Gastrocnemius medialis (tissue), 4 donors: ENCODE data around the gene ATG14.

Experiments used
- POLR2A ChIP-seq, 2 donors: fragments of 450-650 bp; IDR thresholded peaks; one replicate each; pipeline ENCODE4 v1.6.1; 2017; ENCODE audit warnings: antibody characterized with exemption in 2 of 2, mild to moderate bottlenecking in 2 of 2, moderate library complexity in 2 of 2
- TF ChIP-seq, protein P1 (sequence below), 5 experiments: fragments of 450-650 bp in 3 of 5; fragments of 200-600 bp in 2 of 5; sonication (generic) in 2 of 5; IDR thresholded peaks in 4 of 5; conservative IDR thresholded peaks in 1 of 5; 1 replicate in 4 of 5; 2 replicates in 1 of 5; pipeline ENCODE4 v1.5.1; 2016 to 2019; ENCODE audit warnings: antibody characterized with exemption in 5 of 5, mild to moderate bottlenecking in 3 of 5, moderate library complexity in 3 of 5

- TF ChIP-seq, protein P1, sequence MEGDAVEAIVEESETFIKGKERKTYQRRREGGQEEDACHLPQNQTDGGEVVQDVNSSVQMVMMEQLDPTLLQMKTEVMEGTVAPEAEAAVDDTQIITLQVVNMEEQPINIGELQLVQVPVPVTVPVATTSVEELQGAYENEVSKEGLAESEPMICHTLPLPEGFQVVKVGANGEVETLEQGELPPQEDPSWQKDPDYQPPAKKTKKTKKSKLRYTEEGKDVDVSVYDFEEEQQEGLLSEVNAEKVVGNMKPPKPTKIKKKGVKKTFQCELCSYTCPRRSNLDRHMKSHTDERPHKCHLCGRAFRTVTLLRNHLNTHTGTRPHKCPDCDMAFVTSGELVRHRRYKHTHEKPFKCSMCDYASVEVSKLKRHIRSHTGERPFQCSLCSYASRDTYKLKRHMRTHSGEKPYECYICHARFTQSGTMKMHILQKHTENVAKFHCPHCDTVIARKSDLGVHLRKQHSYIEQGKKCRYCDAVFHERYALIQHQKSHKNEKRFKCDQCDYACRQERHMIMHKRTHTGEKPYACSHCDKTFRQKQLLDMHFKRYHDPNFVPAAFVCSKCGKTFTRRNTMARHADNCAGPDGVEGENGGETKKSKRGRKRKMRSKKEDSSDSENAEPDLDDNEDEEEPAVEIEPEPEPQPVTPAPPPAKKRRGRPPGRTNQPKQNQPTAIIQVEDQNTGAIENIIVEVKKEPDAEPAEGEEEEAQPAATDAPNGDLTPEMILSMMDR (IDR thresholded peaks at IDR 0.05 in 4 of 5, conservative IDR thresholded peaks at IDR 0.05 in 1 of 5), result no peak
- TF ChIP-seq POLR2A (IDR thresholded peaks at IDR 0.05), result no peak
Observed at GRCh38 chr14:55423969-55424368, 12.3 kb upstream of the ATG14 start.
